ENCODE data around the gene TMEM106C.

The TMEM106C gene

GRCh38 chr12:48016373-48017020 is 53.1 kb downstream of the TMEM106C start:
- TF ChIP-seq TEAD4 (IDR thresholded peaks at IDR 0.05) (no peak), TCF12 (IDR thresholded peaks at IDR 0.05; ENCODE audit: low read depth) (no peak), YY1 (IDR thresholded peaks at IDR 0.05; ENCODE audit: low read depth) (no peak), ZBTB7A (IDR thresholded peaks at IDR 0.05; ENCODE audit: low read depth) (no peak), NFIC (IDR thresholded peaks at IDR 0.05) (no peak), RAD21 (IDR thresholded peaks at IDR 0.05; ENCODE audit: low read depth) (no peak), TAF1 (IDR thresholded peaks at IDR 0.05; ENCODE audit: low read depth) (no peak), REST (IDR thresholded peaks at IDR 0.05; ENCODE audit: low read depth) (no peak), EGR1 (IDR thresholded peaks at IDR 0.05) (no peak), CREB1 (IDR thresholded peaks at IDR 0.05; ENCODE audit: low read depth) (no peak), EP300 (IDR thresholded peaks at IDR 0.05; ENCODE audit: borderline replicate concordance) (no peak), FOXM1 (IDR thresholded peaks at IDR 0.05; ENCODE audit: borderline replicate concordance, low read depth) (no peak), CEBPB (IDR thresholded peaks at IDR 0.05) (no peak)
- TF ChIP-seq, protein P1, sequence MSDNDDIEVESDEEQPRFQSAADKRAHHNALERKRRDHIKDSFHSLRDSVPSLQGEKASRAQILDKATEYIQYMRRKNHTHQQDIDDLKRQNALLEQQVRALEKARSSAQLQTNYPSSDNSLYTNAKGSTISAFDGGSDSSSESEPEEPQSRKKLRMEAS (IDR thresholded peaks at IDR 0.05): no peak
- TF ChIP-seq, protein P2, sequence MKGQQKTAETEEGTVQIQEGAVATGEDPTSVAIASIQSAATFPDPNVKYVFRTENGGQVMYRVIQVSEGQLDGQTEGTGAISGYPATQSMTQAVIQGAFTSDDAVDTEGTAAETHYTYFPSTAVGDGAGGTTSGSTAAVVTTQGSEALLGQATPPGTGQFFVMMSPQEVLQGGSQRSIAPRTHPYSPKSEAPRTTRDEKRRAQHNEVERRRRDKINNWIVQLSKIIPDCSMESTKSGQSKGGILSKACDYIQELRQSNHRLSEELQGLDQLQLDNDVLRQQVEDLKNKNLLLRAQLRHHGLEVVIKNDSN (IDR thresholded peaks at IDR 0.05): no peak

DNA sequence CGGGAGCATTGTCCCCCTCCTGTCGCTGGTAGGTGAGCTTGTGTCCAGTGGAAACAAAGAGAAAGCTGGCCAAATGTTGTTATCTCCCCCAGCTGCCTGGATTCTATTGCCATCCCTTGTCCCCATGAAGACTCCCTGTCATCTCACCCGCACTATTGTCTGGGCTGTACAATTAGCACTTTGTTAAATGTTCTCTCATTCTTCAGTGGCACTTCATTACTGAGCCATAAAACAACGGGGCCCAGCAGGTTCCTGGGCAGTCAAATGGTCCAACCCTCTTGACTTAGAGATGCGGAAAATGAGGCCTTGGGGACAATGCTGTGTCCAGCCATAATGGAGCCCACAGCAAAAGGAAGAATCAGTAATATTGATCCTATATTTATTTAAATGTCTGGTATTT is 54.1 kb downstream of the TMEM106C start:
- no peak for TF ChIP-seq REST (IDR thresholded peaks at IDR 0.05; ENCODE audit: low read depth)
- TF ChIP-seq, protein P2 (IDR thresholded peaks at IDR 0.05): no peak
- TF ChIP-seq CEBPB (IDR thresholded peaks at IDR 0.05): no peak
- TF ChIP-seq EGR1 (IDR thresholded peaks at IDR 0.05): no peak
- TF ChIP-seq TCF12 (IDR thresholded peaks at IDR 0.05; ENCODE audit: low read depth): no peak
- no peak for TF ChIP-seq RAD21 (IDR thresholded peaks at IDR 0.05; ENCODE audit: low read depth)
- TF ChIP-seq TAF1 (IDR thresholded peaks at IDR 0.05; ENCODE audit: low read depth): no peak
- TF ChIP-seq FOXM1 (IDR thresholded peaks at IDR 0.05; ENCODE audit: borderline replicate concordance, low read depth): no peak
- TF ChIP-seq CREB1 (IDR thresholded peaks at IDR 0.05; ENCODE audit: low read depth): no peak
- TF ChIP-seq TEAD4 (IDR thresholded peaks at IDR 0.05): no peak
- no peak for TF ChIP-seq YY1 (IDR thresholded peaks at IDR 0.05; ENCODE audit: low read depth)
- TF ChIP-seq, protein P1 (IDR thresholded peaks at IDR 0.05): no peak

DNA sequence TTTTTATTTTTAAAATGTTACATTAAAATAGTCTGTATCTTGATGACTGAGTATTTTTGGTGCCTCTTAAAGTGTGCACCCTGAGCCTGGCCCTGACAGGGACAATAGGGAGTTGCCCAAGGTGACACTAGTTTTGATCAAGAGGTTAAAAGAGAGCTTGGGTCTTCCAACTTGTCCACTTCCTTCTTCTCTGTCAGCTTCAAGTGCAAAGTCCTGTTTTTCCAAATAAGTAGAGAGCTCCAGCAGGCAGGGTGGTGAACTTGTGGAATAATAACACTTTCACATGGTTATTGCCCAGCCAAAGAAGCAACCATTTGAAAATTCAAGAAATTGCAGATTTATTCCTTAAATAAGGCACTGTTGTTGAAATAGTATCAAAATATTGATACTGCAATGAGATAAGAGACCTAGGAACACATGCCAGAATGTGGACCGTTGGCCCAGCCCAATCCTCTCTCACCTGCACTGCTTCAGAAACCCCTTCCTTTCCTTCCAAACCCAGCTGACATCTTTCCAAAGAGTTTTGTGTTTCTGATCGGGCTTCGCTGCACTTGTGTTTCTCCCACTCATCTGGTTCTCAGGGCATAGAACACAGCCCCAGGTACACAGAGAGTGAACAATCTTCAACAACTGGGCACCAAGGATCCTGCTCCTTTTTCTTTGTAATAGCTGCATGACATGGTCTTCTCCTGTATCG is 54.7 kb downstream of the TMEM106C start:
- TF ChIP-seq RAD21 (IDR thresholded peaks at IDR 0.05; ENCODE audit: low read depth): no peak
- no peak for TF ChIP-seq REST (IDR thresholded peaks at IDR 0.05; ENCODE audit: low read depth)
- no peak for TF ChIP-seq EP300 (IDR thresholded peaks at IDR 0.05; ENCODE audit: borderline replicate concordance)
- TF ChIP-seq ZBTB7A (IDR thresholded peaks at IDR 0.05; ENCODE audit: low read depth): no peak
- no peak for TF ChIP-seq CEBPB (IDR thresholded peaks at IDR 0.05)
- no peak for TF ChIP-seq YY1 (IDR thresholded peaks at IDR 0.05; ENCODE audit: low read depth)
- TF ChIP-seq TCF12 (IDR thresholded peaks at IDR 0.05; ENCODE audit: low read depth): no peak

Measured in Ishikawa (cell line).